ENCODE data around the gene CDKL1. TPM values are rescaled to one million over a fixed set of nuclear protein-coding genes. Genes with fewer than 3 reads are reported as not detected.

Gene CDKL1
- polyA plus RNA-seq, 1 of the 3 experiments (the other 2 are of a cell fraction) = 2.5 TPM

DNA sequence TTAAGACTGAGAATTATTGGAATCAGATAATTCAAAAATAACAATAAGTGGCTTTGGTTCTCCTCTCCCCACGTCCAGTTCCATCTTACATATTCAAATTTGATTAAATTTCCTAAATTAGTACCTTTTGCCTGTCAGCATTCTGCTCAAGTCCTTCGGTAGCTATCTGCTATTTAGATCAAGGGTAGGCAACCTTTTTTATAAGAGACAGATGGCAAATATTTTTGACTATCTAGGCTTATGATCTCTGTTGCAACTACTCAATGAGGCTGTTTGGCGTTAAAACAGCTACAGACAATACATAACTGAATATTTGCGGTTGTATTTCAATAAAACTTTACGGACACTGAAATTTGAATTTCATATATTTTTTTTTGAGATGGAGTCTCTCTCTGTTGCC lies 106.4 kb downstream of the CDKL1 start:
- WGBS (ENCODE audit: low lambda C conversion rate) = 72% methylated on average over 5 of the region's 5 CpGs
- Histone ChIP-seq H3K36me3 (replicated peaks in 1 of 2; ENCODE audit: control insufficient read depth in 1 of 2, insufficient read depth in 2 of 2, low read length in 1 of 2) (peaks cover 0 to 19% of the 10 kb centered on the region in 2 experiments), H3K4me2 (no peak overlapping the region), H3K4me3 (ENCODE audit: low read depth in 2 of 2, low read length in 1 of 2) (no peak overlapping the region), H3K27me3 (ENCODE audit: insufficient read depth) (no peaks in the 10 kb centered on the region), H2AFZ (ENCODE audit: low read depth) (no peak overlapping the region), H3K4me1 (ENCODE audit: control insufficient read depth in 1 of 2, insufficient read depth in 2 of 2, low read depth in 1 of 2, low read length in 1 of 2) (no peaks in the 10 kb centered on the region), H3K79me2 (ENCODE audit: insufficient read depth) (no peaks in the 10 kb centered on the region), H3K9me3 (no peaks in the 10 kb centered on the region), H4K20me1 (ENCODE audit: insufficient read depth) (no peaks in the 10 kb centered on the region), H3K27ac (ENCODE audit: low read depth in 2 of 2, low read length in 1 of 2) (no peak overlapping the region), H3K9ac (no peak overlapping the region), H3K9me2 (no peaks in the 10 kb centered on the region), H3F3A (replicated peaks; ENCODE audit: insufficient read depth) (no peaks in the 10 kb centered on the region)
- CTCF ChIA-PET = interaction anchor here (0.9 to 1.4 kb wide), 2 partner anchors 21 to 425 kb away, joined by 3 read pairs; partner anchors contain the start of gene L2HGDH
- POLR2A ChIA-PET = no interaction called here
- no peak for DNase-seq
- no peak for TF ChIP-seq CHD2 (IDR thresholded peaks at IDR 0.05; ENCODE audit: low read length, partially characterized antibody)
- peak; percentile 43 for TF ChIP-seq GATA2 (CRISPR knock-in tag; IDR thresholded peaks at IDR 0.05)

DNA sequence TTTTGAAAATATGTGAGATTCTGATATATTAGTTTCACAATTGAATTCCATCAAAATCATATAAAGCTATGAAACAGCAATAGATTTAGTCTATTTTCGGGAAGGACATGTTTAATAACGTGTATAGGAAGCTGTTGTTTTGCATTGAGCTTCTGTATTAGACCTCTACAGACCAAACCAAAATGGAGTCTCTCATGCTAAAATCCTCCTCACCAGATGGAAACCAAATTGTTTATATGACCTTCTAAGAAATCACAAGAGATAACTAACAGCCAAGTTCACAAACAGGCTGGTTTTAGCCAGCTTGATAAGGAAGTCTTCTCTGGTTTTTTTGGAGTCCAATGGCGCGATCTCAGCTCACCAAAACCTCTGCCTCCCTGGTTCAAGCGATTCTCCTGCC lies 108.5 kb downstream of the CDKL1 start:
- no peaks in the 10 kb centered on the region for H3F3A ChIP-seq (replicated peaks; ENCODE audit: insufficient read depth)
- TF ChIP-seq RAD21 (IDR thresholded peaks at IDR 0.05; ENCODE audit: low read length) = no peak
- no peak for TF ChIP-seq TAF1 (IDR thresholded peaks at IDR 0.05; ENCODE audit: borderline replicate concordance, low read depth, low read length)
- no peak for TF ChIP-seq MEF2A (IDR thresholded peaks at IDR 0.05; ENCODE audit: borderline replicate concordance, low read depth)
- TF ChIP-seq SIN3A (IDR thresholded peaks at IDR 0.05; ENCODE audit: borderline replicate concordance, low read depth, low read length) = no peak
- no peak for TF ChIP-seq GATA2 (CRISPR knock-in tag; IDR thresholded peaks at IDR 0.05)
- no peak for TF ChIP-seq TCF12 (IDR thresholded peaks at IDR 0.05)
- TF ChIP-seq RFX5 (IDR thresholded peaks at IDR 0.05; ENCODE audit: low read length) = no peak
- TF ChIP-seq EZH2phosphoT487 (IDR thresholded peaks at IDR 0.05; ENCODE audit: borderline replicate concordance, low read depth) = no peak
- no peak for TF ChIP-seq NRF1 (IDR thresholded peaks at IDR 0.05; ENCODE audit: low read depth, low read length)
- TF ChIP-seq ELF1 (IDR thresholded peaks at IDR 0.05) = no peak
- TF ChIP-seq EP300 (IDR thresholded peaks at IDR 0.05; ENCODE audit: borderline replicate concordance in 1 of 2, low read depth in 1 of 2, low read length in 1 of 2) = no peak
- TF ChIP-seq RXRA (IDR thresholded peaks at IDR 0.05; ENCODE audit: borderline replicate concordance, low read depth) = no peak
- no peak for TF ChIP-seq MXI1 (IDR thresholded peaks at IDR 0.05; ENCODE audit: low read depth, low read length)
- TF ChIP-seq, protein P1, sequence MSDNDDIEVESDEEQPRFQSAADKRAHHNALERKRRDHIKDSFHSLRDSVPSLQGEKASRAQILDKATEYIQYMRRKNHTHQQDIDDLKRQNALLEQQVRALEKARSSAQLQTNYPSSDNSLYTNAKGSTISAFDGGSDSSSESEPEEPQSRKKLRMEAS (IDR thresholded peaks at IDR 0.05; ENCODE audit: low read depth) = no peak
- TF ChIP-seq, protein P2, sequence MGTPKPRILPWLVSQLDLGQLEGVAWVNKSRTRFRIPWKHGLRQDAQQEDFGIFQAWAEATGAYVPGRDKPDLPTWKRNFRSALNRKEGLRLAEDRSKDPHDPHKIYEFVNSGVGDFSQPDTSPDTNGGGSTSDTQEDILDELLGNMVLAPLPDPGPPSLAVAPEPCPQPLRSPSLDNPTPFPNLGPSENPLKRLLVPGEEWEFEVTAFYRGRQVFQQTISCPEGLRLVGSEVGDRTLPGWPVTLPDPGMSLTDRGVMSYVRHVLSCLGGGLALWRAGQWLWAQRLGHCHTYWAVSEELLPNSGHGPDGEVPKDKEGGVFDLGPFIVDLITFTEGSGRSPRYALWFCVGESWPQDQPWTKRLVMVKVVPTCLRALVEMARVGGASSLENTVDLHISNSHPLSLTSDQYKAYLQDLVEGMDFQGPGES (IDR thresholded peaks at IDR 0.05; ENCODE audit: low read depth, low read length) = no peak
- TF ChIP-seq FOXM1 (IDR thresholded peaks at IDR 0.05; ENCODE audit: low read depth) = no peak
- TF ChIP-seq RCOR1 (IDR thresholded peaks at IDR 0.05; ENCODE audit: low read length) = no peak
- TF ChIP-seq, protein P3, sequence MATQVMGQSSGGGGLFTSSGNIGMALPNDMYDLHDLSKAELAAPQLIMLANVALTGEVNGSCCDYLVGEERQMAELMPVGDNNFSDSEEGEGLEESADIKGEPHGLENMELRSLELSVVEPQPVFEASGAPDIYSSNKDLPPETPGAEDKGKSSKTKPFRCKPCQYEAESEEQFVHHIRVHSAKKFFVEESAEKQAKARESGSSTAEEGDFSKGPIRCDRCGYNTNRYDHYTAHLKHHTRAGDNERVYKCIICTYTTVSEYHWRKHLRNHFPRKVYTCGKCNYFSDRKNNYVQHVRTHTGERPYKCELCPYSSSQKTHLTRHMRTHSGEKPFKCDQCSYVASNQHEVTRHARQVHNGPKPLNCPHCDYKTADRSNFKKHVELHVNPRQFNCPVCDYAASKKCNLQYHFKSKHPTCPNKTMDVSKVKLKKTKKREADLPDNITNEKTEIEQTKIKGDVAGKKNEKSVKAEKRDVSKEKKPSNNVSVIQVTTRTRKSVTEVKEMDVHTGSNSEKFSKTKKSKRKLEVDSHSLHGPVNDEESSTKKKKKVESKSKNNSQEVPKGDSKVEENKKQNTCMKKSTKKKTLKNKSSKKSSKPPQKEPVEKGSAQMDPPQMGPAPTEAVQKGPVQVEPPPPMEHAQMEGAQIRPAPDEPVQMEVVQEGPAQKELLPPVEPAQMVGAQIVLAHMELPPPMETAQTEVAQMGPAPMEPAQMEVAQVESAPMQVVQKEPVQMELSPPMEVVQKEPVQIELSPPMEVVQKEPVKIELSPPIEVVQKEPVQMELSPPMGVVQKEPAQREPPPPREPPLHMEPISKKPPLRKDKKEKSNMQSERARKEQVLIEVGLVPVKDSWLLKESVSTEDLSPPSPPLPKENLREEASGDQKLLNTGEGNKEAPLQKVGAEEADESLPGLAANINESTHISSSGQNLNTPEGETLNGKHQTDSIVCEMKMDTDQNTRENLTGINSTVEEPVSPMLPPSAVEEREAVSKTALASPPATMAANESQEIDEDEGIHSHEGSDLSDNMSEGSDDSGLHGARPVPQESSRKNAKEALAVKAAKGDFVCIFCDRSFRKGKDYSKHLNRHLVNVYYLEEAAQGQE (IDR thresholded peaks at IDR 0.05; ENCODE audit: low read depth, low read length) = no peak
- TF ChIP-seq, protein P4, sequence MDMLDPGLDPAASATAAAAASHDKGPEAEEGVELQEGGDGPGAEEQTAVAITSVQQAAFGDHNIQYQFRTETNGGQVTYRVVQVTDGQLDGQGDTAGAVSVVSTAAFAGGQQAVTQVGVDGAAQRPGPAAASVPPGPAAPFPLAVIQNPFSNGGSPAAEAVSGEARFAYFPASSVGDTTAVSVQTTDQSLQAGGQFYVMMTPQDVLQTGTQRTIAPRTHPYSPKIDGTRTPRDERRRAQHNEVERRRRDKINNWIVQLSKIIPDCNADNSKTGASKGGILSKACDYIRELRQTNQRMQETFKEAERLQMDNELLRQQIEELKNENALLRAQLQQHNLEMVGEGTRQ (IDR thresholded peaks at IDR 0.05; ENCODE audit: borderline replicate concordance, low read depth, low read length) = no peak
- 98% methylated on average over 5 of the region's 5 CpGs for WGBS (ENCODE audit: low lambda C conversion rate)
- no peaks in the 10 kb centered on the region for H3K9me2 ChIP-seq
- ChIA-PET POLR2A (interaction anchor here (0.9 kb wide), 1 partner anchor 24 kb away, joined by 3 read pairs; the partner anchor contains the start of genes DMAC2L and L2HGDH), CTCF (interaction anchor here (0.8 to 1.2 kb wide), 2 partner anchors 11 to 18 kb away, joined by 3 read pairs; no protein-coding TSS in a partner anchor)
- no peak overlapping the region for H3K4me3 ChIP-seq (ENCODE audit: low read depth in 2 of 2, low read length in 1 of 2)
- no peak for DNase-seq
- H3K4me1 ChIP-seq (ENCODE audit: control insufficient read depth in 1 of 2, insufficient read depth in 2 of 2, low read depth in 1 of 2, low read length in 1 of 2) = no peaks in the 10 kb centered on the region
- H3K36me3 ChIP-seq (replicated peaks in 1 of 2; ENCODE audit: control insufficient read depth in 1 of 2, insufficient read depth in 2 of 2, low read length in 1 of 2) = peaks cover 0 to 19% of the 10 kb centered on the region in 2 experiments
- H3K9me3 ChIP-seq = no peaks in the 10 kb centered on the region
- no peak overlapping the region for H3K9ac ChIP-seq
- no peaks in the 10 kb centered on the region for H3K27me3 ChIP-seq (ENCODE audit: insufficient read depth)
- H4K20me1 ChIP-seq (ENCODE audit: insufficient read depth) = no peaks in the 10 kb centered on the region
- no peaks in the 10 kb centered on the region for H3K79me2 ChIP-seq (ENCODE audit: insufficient read depth)
- H3K4me2 ChIP-seq = no peak overlapping the region
- no peak overlapping the region for H2AFZ ChIP-seq (ENCODE audit: low read depth)
- H3K27ac ChIP-seq (ENCODE audit: low read depth in 2 of 2, low read length in 1 of 2) = no peak overlapping the region
